Activated CD4-positive, alpha-beta T cell treated with anti-CD3 and anti-CD28 coated beads, Interleukin-2, amount 50 U/mL, for 48 hours (primary cell): Measurements from ENCODE around the gene SIRT7.
"Not testable (repeated sequence)": the region's sequence is repeated elsewhere in the genome, so short reads cannot be mapped to it uniquely, and the experiment has no call there.

ENCODE experiments used
- DNase-seq, 2 experiments: peaks; one replicate each; pipeline ENCODE4 v3.0.0-alpha.2; 2020

The SIRT7 gene

GRCh38 chr17:81918832-81919545, 1.0 kb upstream of the SIRT7 start:
- DNase-seq: no peak

DNA sequence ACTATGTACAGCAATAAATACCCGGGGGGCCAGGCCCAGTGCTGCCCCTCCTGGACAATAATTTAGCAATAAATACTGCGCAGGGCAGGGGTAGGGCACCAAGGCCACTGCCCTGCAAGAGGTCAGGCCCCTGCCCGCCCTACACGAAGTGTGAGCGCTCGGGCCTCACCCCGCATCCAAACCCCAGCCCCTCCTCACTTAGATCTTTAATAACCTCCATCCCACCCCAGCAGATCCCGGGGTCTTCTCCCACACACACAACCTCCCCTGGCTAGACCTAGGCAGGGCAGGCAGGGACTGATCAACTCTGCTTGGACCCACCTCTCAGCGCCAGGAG, 325 bp upstream of the SIRT7 start:
- DNase-seq: not testable (repeated sequence)

- no peak for DNase-seq
These were observed 1.6 kb downstream of the SIRT7 start for GRCh38 chr17:81916234-81917001.

DNA sequence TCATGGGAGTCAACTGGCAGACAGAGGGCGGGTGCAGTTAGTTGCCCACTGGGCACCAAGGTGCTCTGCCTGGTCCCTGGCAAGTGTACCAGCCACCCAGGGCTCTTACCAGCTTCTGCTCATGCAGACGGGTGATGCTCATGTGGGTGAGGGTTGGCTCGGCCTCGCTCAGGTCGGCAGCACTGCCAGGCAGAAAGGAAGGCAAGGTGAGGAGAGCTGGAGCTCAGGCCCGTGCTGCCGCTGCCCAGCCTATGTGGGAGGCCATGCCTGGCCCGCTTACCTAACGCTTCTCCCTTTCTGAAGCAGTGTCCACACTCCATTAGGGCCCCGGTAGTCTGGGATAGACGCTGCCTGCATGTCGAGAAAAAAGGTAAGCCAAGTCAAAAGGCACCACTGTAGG, 2.6 kb downstream of the SIRT7 start:
- no peak for DNase-seq

DNA sequence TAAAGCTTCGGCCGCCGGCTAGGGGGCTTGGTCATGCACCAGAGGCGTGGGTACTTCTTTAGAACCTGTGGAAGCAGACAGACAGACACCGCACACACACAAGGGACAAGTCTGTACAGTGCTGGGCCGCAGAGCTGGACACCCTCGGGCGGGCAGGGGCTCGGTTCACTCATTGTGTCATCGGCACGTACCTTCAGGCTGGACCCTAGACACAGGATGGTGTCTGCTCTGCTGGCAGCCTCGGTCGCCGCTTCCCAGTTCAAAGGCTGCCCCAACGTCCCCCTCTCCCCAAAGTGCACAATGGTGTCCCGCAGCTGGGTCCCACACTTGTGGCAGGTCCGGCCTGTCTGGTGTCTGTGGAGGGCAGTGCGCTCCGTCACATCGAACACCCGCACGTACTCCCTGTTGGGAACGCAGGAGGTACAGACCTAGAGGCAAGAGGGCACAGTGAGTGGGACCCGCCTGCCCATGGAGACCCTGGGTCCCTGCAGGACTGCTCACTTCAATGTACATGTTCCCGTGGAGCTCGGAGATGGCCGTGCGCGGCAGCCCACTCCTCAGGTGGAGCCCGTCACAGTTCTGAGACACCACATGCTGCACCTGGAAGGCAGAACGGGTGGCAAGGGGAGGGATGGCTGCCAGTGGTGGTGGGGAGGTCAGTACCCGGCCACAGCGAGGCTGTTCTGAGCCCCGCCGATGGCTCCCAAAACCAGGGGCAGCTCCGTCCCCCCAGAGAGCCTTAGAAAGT, 3.7 kb downstream of the SIRT7 start:
- no peak for DNase-seq

GRCh38 chr17:81913394-81914102, 4.4 kb downstream of the SIRT7 start:
- DNase-seq: no peak

GRCh38 chr17:81912441-81913309, 5.3 kb downstream of the SIRT7 start:
- DNase-seq: no peak

GRCh38 chr17:81911969-81912368, 6.0 kb downstream of the SIRT7 start:
- no peak for DNase-seq

GRCh38 chr17:81911277-81911961, 6.6 kb downstream of the SIRT7 start, which contains the start of gene PCYT2:
PCYT2 (minus strand) TSS chr17:81911399; CDS start chr17:81911355, 44 bp downstream.
- peak; percentile 92 for DNase-seq

GRCh38 chr17:81910840-81911276, 7.1 kb downstream of the SIRT7 start:
- no peak for DNase-seq

GRCh38 chr17:81909966-81910839, 7.8 kb downstream of the SIRT7 start:
- no peak for DNase-seq

DNA sequence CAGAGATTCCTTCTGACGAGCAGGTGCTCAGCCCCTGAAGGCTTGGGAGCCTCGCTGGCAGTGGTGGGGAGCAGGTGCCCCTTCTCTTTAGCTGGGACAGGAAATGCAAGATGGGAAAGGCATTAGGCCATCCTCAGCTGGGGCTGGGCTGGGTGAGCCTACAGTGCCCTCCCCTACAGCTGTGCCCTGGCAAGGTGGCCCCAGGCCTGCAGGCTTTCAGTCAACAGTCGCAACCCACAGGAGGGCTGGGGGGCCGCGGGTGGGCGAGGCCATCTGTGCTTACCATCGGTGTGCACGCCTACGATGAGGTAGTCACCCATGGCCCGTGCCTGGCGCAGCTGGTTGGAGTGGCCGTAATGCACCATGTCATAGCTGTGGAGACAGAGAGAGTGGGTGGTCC, 8.7 kb downstream of the SIRT7 start:
- no peak for DNase-seq

- DNase-seq: no peak
These were observed 9.2 kb downstream of the SIRT7 start for GRCh38 chr17:81908793-81909192.

DNA sequence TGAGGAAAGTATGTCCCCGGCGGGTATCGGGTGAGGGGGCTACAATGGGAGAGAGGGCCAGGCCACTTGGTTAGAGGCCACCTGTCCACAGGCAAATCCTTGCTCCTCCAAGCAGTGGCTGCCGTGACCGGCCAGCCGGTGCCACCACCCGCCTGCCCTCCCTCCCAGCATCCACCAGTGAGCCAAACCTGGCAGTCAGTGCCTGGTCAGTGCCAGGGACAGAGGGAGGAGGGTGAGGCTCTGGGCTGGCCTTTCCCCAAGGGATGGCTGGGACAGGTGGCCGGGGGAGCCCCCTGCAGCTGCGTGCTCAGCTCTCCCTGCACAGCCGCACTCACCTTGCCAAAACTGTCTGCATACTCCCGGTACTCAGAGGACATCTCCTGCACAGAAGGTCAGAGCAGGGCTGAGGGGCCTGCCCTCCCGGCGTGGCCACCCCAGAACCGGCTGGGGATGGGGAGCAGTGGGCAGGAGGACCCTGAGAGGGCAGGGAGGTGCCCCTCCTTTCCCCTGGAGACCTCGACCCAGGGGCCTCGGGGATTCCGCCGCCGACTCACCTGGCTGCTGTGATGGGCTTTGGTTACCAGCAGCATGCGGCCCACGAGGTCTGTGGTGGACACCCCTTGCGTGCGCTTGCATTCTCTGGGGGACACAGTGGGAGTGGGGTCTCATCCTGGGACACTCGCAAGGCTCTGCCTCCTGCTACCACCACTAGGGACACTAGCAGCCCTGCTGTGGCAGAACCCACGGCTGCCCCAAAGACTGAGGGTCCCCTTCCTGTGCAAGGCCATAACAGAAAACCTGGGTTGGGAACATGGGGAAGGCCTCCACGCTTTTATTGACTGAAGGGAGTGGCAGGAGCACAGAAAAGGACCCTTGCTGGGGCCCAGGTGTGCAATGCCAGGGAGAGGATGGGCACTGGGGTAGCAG, 10.5 kb downstream of the SIRT7 start:
- DNase-seq: no peak

GRCh38 chr17:81906476-81907218, 11.3 kb downstream of the SIRT7 start:
- no peak for DNase-seq

DNA sequence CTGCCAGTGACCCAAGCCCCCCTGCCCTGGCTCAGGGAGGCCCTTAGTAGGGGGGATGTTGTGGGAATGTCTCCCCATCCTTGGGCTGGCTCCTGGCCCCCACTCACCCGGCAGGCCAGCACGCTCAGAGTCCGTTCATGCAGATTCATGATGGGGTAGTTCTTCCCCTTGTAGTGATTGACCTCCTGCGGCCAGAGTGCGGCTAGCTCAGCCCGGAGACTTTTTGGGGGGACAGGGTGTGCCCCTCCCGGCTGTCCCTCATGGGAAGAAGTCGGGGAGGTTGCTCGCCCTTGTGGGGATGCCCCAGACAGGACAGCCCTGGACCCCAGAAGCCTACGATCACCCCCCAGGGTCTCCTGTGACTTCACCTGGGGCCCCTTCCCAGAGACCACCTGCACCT, 12.0 kb downstream of the SIRT7 start:
- no peak for DNase-seq

- DNase-seq: no peak
These were observed 12.5 kb downstream of the SIRT7 start for GRCh38 chr17:81905424-81905875.
